Measurements from ENCODE around the gene EXOC6.

DNA sequence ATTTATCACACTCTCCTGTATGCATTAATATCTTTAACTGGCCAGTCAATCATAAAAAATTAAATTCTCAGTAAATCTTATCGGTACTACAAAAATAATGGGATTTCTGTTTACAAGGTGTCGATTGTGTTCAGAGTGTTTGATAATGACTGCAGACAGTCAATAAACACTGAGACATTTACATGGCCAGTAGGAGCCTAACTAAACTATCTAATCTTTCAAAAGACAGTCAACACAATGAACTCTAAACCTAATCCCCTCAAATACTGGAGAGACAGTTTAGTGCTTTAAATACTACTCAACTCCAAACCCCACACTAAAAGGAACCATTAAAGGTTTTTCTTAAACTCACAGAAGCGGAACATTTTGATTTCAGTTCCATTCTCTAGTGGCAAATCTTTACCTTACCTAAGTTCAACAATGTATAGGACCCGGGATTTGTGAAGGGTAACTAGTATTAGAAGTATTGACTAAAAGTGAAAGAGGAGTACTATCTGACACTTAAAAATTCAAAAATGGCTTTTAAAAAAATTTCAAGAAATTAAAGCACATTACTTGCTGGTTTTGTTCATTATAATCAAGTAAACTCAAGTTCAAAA lies 37.3 kb upstream of the EXOC6 start:
- TF ChIP-seq CTCF (IDR thresholded peaks at IDR 0.05) (no peak), POLR2A (IDR thresholded peaks at IDR 0.05) (no peak)
